Parathyroid adenoma (tissue), 2 donors: ENCODE measurements around the gene UHRF1.

Source experiments
- H2AFZ ChIP-seq: fragments of 300-600 bp; sonication (generic); one replicate; pipeline ENCODE4 v1.7.0; 2017; ENCODE audit warnings: antibody characterized with exemption, mild to moderate bottlenecking
- H3K27ac ChIP-seq: fragments of 300-600 bp; sonication (generic); one replicate; pipeline ENCODE4 v1.7.0; 2017
- H3K27me3 ChIP-seq: fragments of 300-600 bp; sonication (generic); one replicate; pipeline ENCODE4 v1.7.0; 2017; ENCODE audit warnings: low read length; ENCODE audit not compliant: control insufficient read depth, insufficient read depth
- H3K36me3 ChIP-seq: fragments of 300-600 bp; sonication (generic); one replicate; pipeline ENCODE4 v1.7.0; 2017; ENCODE audit warnings: low read length; ENCODE audit not compliant: control insufficient read depth, insufficient read depth
- H3K4me1 ChIP-seq: fragments of 300-600 bp; sonication (generic); one replicate; pipeline ENCODE4 v1.7.0; 2017; ENCODE audit warnings: control low read depth
- H3K4me2 ChIP-seq: fragments of 300-600 bp; sonication (generic); one replicate; pipeline ENCODE4 v1.7.0; 2017; ENCODE audit warnings: low read length
- H3K4me3 ChIP-seq: fragments of 300-600 bp; sonication (generic); one replicate; pipeline ENCODE4 v1.7.0; 2017; ENCODE audit warnings: low read depth, low read length
- H3K79me2 ChIP-seq: fragments of 300-600 bp; sonication (generic); one replicate; pipeline ENCODE4 v1.7.0; 2017; ENCODE audit warnings: control low read depth
- H3K9ac ChIP-seq: fragments of 300-600 bp; sonication (generic); one replicate; pipeline ENCODE4 v1.7.0; 2017; ENCODE audit warnings: mild to moderate bottlenecking
- H3K9me3 ChIP-seq: fragments of 300-600 bp; sonication (generic); one replicate; pipeline ENCODE4 v1.7.0; 2017; ENCODE audit warnings: low read length; ENCODE audit not compliant: control insufficient read depth
- CTCF ChIP-seq: fragments of 300-600 bp; sonication (generic); IDR thresholded peaks from one replicate; pipeline ENCODE4 v1.7.0; 2017; ENCODE audit warnings: antibody characterized with exemption, mild to moderate bottlenecking
- donor health status: primary hyperparathyroidism.

The UHRF1 gene

GRCh38 chr19:4980838-4981680, 71.8 kb downstream of the UHRF1 start:
- H3K79me2 ChIP-seq, result peaks cover 61% of the 10 kb centered on the region
- H2AFZ ChIP-seq, result no peak overlapping the region
- no peak overlapping the region for H3K4me2 ChIP-seq
- H3K27ac ChIP-seq, result no peak overlapping the region
- no peaks in the 10 kb centered on the region for H3K27me3 ChIP-seq
- no peak for TF ChIP-seq CTCF
- H3K36me3 ChIP-seq, result no peaks in the 10 kb centered on the region
- no peak overlapping the region for H3K4me3 ChIP-seq
- no peaks in the 10 kb centered on the region for H3K9me3 ChIP-seq
- no peak overlapping the region for H3K9ac ChIP-seq
- peaks cover 29% of the 10 kb centered on the region for H3K4me1 ChIP-seq

GRCh38 chr19:4981681-4981958, 72.3 kb downstream of the UHRF1 start:
- Histone ChIP-seq H3K9ac (no peak overlapping the region), H3K4me2 (no peak overlapping the region), H3K4me3 (no peak overlapping the region), H3K4me1 (peaks cover 24% of the 10 kb centered on the region), H2AFZ (no peak overlapping the region), H3K27ac (no peak overlapping the region), H3K36me3 (no peaks in the 10 kb centered on the region), H3K79me2 (peaks cover 67% of the 10 kb centered on the region), H3K9me3 (no peaks in the 10 kb centered on the region), H3K27me3 (no peaks in the 10 kb centered on the region)
- no peak for TF ChIP-seq CTCF

- no peaks in the 10 kb centered on the region for H3K36me3 ChIP-seq
- H3K9ac ChIP-seq, result no peak overlapping the region
- peaks cover 10% of the 10 kb centered on the region for H3K4me1 ChIP-seq
- no peaks in the 10 kb centered on the region for H3K9me3 ChIP-seq
- no peak overlapping the region for H2AFZ ChIP-seq
- H3K4me3 ChIP-seq, result no peak overlapping the region
- no peak for TF ChIP-seq CTCF
- H3K27me3 ChIP-seq, result no peaks in the 10 kb centered on the region
- H3K4me2 ChIP-seq, result no peak overlapping the region
- no peak overlapping the region for H3K27ac ChIP-seq
- peaks cover 68% of the 10 kb centered on the region for H3K79me2 ChIP-seq
Measured at GRCh38 chr19:4983346-4984105, 74.2 kb downstream of the UHRF1 start.

DNA sequence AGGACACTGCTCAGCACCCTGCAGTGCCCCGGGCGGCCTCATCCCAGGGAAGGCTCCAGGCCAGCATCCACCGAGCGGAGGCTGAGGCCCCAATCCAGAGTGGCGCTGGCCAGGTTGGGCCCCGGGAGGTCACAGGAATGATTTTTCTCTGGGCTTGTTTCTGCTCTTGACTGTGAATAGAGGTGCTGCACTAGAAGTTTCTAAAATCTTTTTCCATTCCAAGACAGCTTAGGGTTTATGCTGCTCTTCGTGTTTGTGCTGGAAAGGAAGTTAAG, 74.7 kb downstream of the UHRF1 start:
- peaks cover 9% of the 10 kb centered on the region for H3K4me1 ChIP-seq
- TF ChIP-seq CTCF, result no peak
- no peaks in the 10 kb centered on the region for H3K27me3 ChIP-seq
- H3K79me2 ChIP-seq, result peaks cover 68% of the 10 kb centered on the region
- H3K27ac ChIP-seq, result peak overlapping the region; percentile 15
- no peak overlapping the region for H3K4me2 ChIP-seq
- no peak overlapping the region for H3K9ac ChIP-seq
- H3K4me3 ChIP-seq, result no peak overlapping the region
- no peak overlapping the region for H2AFZ ChIP-seq
- H3K36me3 ChIP-seq, result no peaks in the 10 kb centered on the region
- no peaks in the 10 kb centered on the region for H3K9me3 ChIP-seq
